Endothelial cell of umbilical vein (primary cell): ENCODE measurements around the gene SAPCD2. TPM values are rescaled to one million over a fixed set of nuclear protein-coding genes. Genes with fewer than 3 reads are reported as not detected.

Experiments used
- BruUV-seq: library from RNA; stranded (reverse); fragments of 400-500 nt; replicated peaks from 2 replicates; lab custom pipeline; 2021; lab: Mats Ljungman, UMichigan
- CTCF ChIA-PET: fragments of 300-600, 350-600 bp; sonication (Branson Sonifier 250); formaldehyde crosslinking; loops from one replicate; lab custom pipeline; 2021; ENCODE audit warnings: antibody characterized with exemption, inconsistent platforms; lab: Charles Lee
- POLR2A ChIA-PET: fragments of 300-600, 350-600 bp; sonication (Branson Sonifier 250); formaldehyde crosslinking; loops from one replicate; lab custom pipeline; 2021; ENCODE audit warnings: antibody characterized with exemption, inconsistent platforms; lab: Charles Lee
- DNase-seq: peaks from one replicate; pipeline ENCODE4 v3.0.0-alpha.2; 2011; ENCODE audit warnings: low read depth, low spot score
- FAIRE-seq: peaks from 2 replicates; lab custom pipeline; 2011; peaks lifted over from hg19 to GRCh38; lab: Jason Lieb, UNC
- H2AFZ ChIP-seq: 2 replicates; pipeline ENCODE4 v1.6.0; 2012; ENCODE audit warnings: low read depth, low read length, control low read depth, inconsistent platforms
- H3K27ac ChIP-seq: 2 replicates; pipeline ENCODE4 v1.5.1; 2011; ENCODE audit warnings: low read depth, mild to moderate bottlenecking, control low read depth, low read length, moderate library complexity; ENCODE audit not compliant: insufficient read depth
- H3K27me3 ChIP-seq, 2 experiments: 2 replicates each; pipeline versions ENCODE4 v1.6.0 to v1.6.1; 2011; ENCODE audit warnings: low read length in 2 of 2, mixed read lengths in 1 of 2; ENCODE audit not compliant: control insufficient read depth in 2 of 2, insufficient read depth in 2 of 2
- H3K36me3 ChIP-seq, 2 experiments: 2 replicates in 1 of 2; 3 replicates in 1 of 2; pipeline ENCODE4 v1.5.1; 2011; ENCODE audit warnings: low read length in 2 of 2, mild to moderate bottlenecking in 1 of 2, moderate library complexity in 1 of 2; ENCODE audit not compliant: control insufficient read depth in 2 of 2, insufficient read depth in 2 of 2; ENCODE audit errors: extremely low read depth in 1 of 2
- H3K4me1 ChIP-seq: 3 replicates; pipeline ENCODE4 v1.5.1; 2011; ENCODE audit warnings: mild to moderate bottlenecking, low read length; ENCODE audit not compliant: control insufficient read depth, insufficient read depth; ENCODE audit errors: extremely low read depth
- H3K4me2 ChIP-seq: 2 replicates; pipeline ENCODE4 v1.6.1; 2011; ENCODE audit warnings: low read length, control low read depth, mixed read lengths; ENCODE audit not compliant: insufficient read depth
- H3K4me3 ChIP-seq, 3 experiments: fragments of 200-600 bp in 1 of 3; sonication (generic), shearing (Covaris generic) in 1 of 3; replicated peaks in 1 of 3; 2 replicates each; pipeline ENCODE4 v1.5.1; 2011 to 2016; ENCODE audit warnings: control low read depth in 3 of 3, low read length in 3 of 3, mild to moderate bottlenecking in 2 of 3, inconsistent platforms in 1 of 3, low read depth in 1 of 3, moderate library complexity in 1 of 3; ENCODE audit not compliant: insufficient read depth in 1 of 3
- H3K79me2 ChIP-seq: 2 replicates; pipeline ENCODE4 v1.6.0; 2012; ENCODE audit warnings: low read length, inconsistent platforms; ENCODE audit not compliant: control insufficient read depth, insufficient read depth
- H3K9ac ChIP-seq: replicated peaks from 2 replicates; pipeline ENCODE3; 2011; ENCODE audit warnings: low read length, control low read depth; ENCODE audit not compliant: insufficient read depth; ENCODE audit errors: extremely low read depth
- H3K9me1 ChIP-seq: replicated peaks from 3 replicates; pipeline ENCODE4 v1.6.0; 2011; ENCODE audit warnings: mild to moderate bottlenecking, low read length; ENCODE audit not compliant: control insufficient read depth, insufficient read depth; ENCODE audit errors: extremely low read depth
- H3K9me3 ChIP-seq: replicated peaks from 2 replicates; pipeline ENCODE4 v1.5.1; 2012; ENCODE audit warnings: low read length, inconsistent platforms; ENCODE audit not compliant: control insufficient read depth, insufficient read depth
- H4K20me1 ChIP-seq: replicated peaks from 2 replicates; pipeline ENCODE3; 2011; ENCODE audit warnings: mild to moderate bottlenecking, low read length; ENCODE audit not compliant: control insufficient read depth, insufficient read depth; ENCODE audit errors: extremely low read depth
- CTCF ChIP-seq, 2 donors: IDR thresholded peaks; 1 replicate in 1 of 2; 2 replicates in 1 of 2; pipeline ENCODE4 v1.5.1; 2011; ENCODE audit warnings: low read length in 2 of 2, mild to moderate bottlenecking in 2 of 2, moderate library complexity in 2 of 2, control low read depth in 1 of 2, inconsistent platforms in 1 of 2, low read depth in 1 of 2; ENCODE audit not compliant: insufficient read depth in 1 of 2; ENCODE audit errors: extremely low read depth in 1 of 2
- EZH2 ChIP-seq: IDR thresholded peaks from 2 replicates; pipeline ENCODE4 v1.6.1; 2012; ENCODE audit warnings: borderline replicate concordance, low read depth, mild to moderate bottlenecking, moderate library complexity, low read length, inconsistent platforms; ENCODE audit not compliant: severe bottlenecking
- FOS ChIP-seq: IDR thresholded peaks from 2 replicates; pipeline ENCODE4 v1.6.1; 2011; ENCODE audit warnings: mild to moderate bottlenecking, low read length, moderate library complexity, borderline replicate concordance; ENCODE audit not compliant: insufficient read depth
- GATA2 ChIP-seq: IDR thresholded peaks from 2 replicates; pipeline ENCODE4 v1.7.0; 2011; ENCODE audit warnings: low read depth, mild to moderate bottlenecking, moderate library complexity, mixed read lengths, low read length; ENCODE audit not compliant: insufficient read length, insufficient read depth
- JUN ChIP-seq: IDR thresholded peaks from 2 replicates; pipeline ENCODE4 v1.6.1; 2011; ENCODE audit warnings: borderline replicate concordance, low read depth; ENCODE audit not compliant: insufficient read length, insufficient read depth
- MYC ChIP-seq: IDR thresholded peaks from one replicate; pipeline ENCODE4 v1.6.1; 2011; ENCODE audit warnings: mild to moderate bottlenecking, low read depth, low read length
- POLR2A ChIP-seq: IDR thresholded peaks from 2 replicates; pipeline ENCODE4 v1.6.1; 2012; ENCODE audit warnings: low read depth, mild to moderate bottlenecking, control low read depth, low read length
- POLR2AphosphoS5 ChIP-seq: IDR thresholded peaks from 2 replicates; pipeline ENCODE4 v1.6.1; 2012; ENCODE audit warnings: low read depth, mild to moderate bottlenecking, control low read depth, low read length, moderate library complexity; ENCODE audit not compliant: insufficient read depth
- dilution Hi-C: fragments of 300-500 bp; cut with MboI; formaldehyde crosslinking; loops from one replicate; pipeline ENCODE4 v1.15.0; 2019; ENCODE audit warnings: low sequenced_read_pairs; ENCODE audit not compliant: extremely low pct_ligation_motif_present
- intact Hi-C: fragments of 100-400 bp; cut with micrococcal nuclease; formaldehyde crosslinking; loops from one replicate; pipeline ENCODE4 v1.10.0; 2022
- polyA plus RNA-seq, 4 experiments: library from polyadenylated mRNA; depleted of rRNA in 3 of 4; stranded (reverse) in 3 of 4; unstranded in 1 of 4; fragments of >200 nt; gene quantifications; 2 replicates each; pipeline versions ENCODE4 v1.2.1 to v1.2.3, GENCODE V29; 2011 to 2012; ENCODE audit warnings: missing spikeins in 1 of 4
- total RNA-seq: library from RNA; stranded (reverse); gene quantifications from 2 replicates; pipeline ENCODE4 v1.2.3, GENCODE V29; 2021
- TF ChIP-seq, protein P1 (sequence below): IDR thresholded peaks from 2 replicates; pipeline ENCODE4 v1.6.1; 2011; ENCODE audit not compliant: insufficient read depth, insufficient read length

Gene SAPCD2
- total and polyA plus RNA-seq, 2 donors (not counting 3 experiments of a cell fraction or from before 2014, with no cell fraction given) = 11.5 to 27.8 TPM

DNA sequence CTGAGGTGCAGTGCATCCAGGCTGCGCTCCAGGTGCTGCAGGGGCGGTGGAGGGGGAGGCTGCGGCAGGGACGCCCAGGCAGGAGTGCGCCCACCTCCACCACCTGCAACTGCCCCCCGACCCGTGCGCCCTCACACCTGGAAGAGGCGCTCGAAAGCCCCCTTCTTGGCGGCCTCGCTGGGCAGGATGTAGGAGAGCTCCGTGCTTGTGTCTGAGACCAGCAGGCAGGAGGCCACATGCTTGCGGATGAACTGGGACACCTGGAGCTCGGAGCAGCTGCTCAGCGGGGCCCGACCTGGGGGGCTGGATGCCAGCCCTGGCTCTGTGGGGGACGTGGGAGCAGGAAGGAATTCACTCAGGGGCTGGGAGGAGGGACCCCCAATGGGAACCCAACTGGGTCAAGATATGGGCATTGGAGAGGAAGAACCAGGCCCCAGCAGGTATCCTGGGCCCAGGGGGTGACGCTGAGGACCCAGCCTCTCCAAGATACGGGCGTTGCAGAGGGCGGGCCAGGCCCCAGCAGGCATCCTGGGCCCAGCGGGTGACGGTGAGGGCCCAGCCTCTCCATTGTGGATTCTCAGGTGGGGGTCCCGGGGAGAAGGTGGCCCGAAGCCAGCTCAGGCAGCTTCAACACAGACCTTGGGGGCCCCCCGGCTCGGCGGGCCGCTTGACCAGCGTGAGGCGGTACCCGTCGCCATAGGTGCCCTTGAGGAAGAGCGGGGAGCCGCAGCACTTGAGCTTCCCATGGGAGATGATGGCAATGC, 55.4 kb downstream of the SAPCD2 start:
- BruUV-seq = no TSS peak
- ChIA-PET POLR2A (interaction anchor here (0.9 kb wide), 1 partner anchor 23 kb away, joined by 3 read pairs; the partner anchor contains the start of gene PAXX), CTCF (interaction anchor here (2.0 kb wide), 1 partner anchor 14 kb away, joined by 10 read pairs; no protein-coding TSS in a partner anchor)
- Histone ChIP-seq H3K4me2 (no peak overlapping the region), H3K9ac (no peak overlapping the region), H3K27me3 (no peaks in the 10 kb centered on the region), H2AFZ (no peak overlapping the region), H3K9me1 (no peaks in the 10 kb centered on the region), H3K9me3 (no peaks in the 10 kb centered on the region), H3K4me1 (no peaks in the 10 kb centered on the region), H3K27ac (no peak overlapping the region), H3K79me2 (no peaks in the 10 kb centered on the region), H3K4me3 (no peak overlapping the region), H4K20me1 (no peaks in the 10 kb centered on the region), H3K36me3 (no peaks in the 10 kb centered on the region)
- FAIRE-seq = no peak
- intact Hi-C loops = no loop called here
- DNase-seq = no peak
- dilution Hi-C loops = no loop called here
- TF ChIP-seq POLR2AphosphoS5 (no peak), POLR2A (no peak), EZH2 (no peak), MYC (no peak), GATA2 (no peak), CTCF (IDR thresholded peaks at IDR 0.05; ENCODE audit: extremely low read depth in 1 of 2, insufficient read depth in 1 of 2, low read depth in 1 of 2, low read length in 2 of 2) (no peak), FOS (no peak), JUN (no peak)
- TF ChIP-seq, protein P1, sequence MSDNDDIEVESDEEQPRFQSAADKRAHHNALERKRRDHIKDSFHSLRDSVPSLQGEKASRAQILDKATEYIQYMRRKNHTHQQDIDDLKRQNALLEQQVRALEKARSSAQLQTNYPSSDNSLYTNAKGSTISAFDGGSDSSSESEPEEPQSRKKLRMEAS = no peak
